ENCODE results near the gene DNAH10.

Gene DNAH10

DNA sequence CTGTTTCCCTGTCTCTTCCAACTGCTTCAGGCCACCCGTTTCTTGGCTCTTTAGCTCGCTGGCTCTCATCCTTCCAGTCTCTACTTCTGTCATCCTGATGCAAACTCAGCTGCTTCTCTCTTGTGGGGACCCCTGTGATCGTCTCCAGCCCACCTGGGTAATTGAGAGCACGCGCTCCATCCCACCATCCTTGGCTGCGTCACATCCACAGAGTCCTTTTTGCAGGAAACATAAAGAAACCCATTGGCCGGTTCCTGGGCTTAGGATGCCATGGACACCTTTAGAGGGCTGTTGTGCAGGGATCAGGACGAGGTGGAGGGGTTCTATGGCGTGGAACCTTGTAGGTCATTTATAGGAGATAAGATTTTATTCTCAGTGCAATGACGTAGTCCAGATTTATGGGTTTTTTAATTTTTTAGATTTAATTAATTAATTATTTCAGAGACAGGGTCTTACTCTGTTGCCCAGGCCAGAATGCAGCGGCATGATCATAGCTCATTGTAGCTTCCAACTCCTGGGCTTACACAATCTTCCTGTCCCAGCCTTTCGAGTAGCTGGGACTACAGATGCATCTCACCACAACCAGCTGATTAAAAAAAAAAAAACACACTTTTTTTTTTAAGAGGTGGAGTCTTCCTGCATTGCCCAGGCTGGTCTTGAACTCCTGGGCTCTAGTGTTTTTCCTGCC is 127.9 kb downstream of the DNAH10 start:
- DNase-seq = no peak

DNA sequence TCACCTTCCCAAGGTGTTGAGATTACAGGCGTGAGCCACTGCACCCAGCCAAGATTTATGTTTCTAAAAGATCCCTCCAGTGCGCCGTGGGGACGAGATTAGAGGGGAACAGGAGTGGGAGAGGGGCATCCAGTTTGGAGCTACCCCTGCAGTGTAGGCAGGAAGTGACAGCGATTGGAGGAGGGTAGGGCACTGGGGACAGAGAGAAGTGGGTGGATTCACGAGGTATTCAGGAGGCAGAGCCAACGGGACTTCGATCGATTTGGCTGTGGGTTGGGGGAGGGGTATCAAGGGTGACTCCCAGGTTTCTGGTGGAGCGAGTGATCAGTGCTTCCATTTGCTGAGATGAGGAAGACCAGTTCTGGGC is 128.4 kb downstream of the DNAH10 start:
- DNase-seq = no peak

DNA sequence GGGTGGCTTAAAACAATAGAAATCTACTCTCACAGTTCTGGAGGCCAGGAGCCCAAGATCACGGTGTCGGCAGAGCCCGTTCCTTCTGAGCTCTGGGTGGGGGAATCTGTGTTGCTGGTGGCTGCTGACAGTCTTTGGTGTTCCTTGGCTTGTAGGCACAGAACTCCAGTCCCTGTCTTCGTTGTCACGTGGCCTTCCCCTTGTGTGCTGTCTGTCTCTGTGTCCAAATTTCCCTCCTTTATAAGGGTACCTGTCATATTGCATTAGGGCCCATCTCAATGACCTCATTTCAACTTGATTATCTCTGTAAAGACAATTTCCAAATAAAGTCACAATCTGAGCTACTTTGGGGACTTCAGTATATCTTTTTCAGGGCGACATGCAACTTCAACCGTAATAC is 128.9 kb downstream of the DNAH10 start:
- DNase-seq = no peak

DNA sequence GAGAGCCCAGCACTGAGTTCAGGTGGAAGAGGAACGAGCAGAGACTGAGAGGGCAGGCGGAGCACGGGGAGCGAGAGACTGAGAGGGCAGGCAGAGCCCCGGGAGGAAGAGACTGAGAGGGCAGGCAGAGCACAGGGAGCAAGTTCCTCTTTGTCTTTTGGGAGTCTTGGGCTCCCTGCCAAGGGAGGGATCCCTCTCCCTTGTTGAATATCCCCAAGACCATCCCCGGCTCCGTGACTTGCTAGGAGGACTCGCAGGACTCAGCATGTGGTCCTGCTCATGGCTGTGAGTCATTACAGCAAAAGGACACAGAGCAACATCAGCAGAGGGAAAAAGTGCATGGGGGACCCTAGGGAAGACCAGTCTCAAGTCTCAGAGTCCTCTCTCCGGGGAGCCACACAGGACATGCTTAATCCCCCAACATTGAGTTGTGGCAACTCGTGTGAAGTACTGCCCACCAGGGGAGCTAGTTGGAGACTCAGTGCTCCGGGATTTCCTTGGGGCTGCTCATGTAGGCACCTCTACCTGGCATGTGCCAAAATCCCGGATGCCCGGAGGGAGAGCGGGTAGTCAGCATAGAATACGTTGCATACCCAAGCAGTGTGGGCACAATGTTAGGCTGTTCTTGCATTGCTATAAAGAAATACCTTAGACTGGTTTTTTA is 129.5 kb downstream of the DNAH10 start:
- DNase-seq = no peak

DNA sequence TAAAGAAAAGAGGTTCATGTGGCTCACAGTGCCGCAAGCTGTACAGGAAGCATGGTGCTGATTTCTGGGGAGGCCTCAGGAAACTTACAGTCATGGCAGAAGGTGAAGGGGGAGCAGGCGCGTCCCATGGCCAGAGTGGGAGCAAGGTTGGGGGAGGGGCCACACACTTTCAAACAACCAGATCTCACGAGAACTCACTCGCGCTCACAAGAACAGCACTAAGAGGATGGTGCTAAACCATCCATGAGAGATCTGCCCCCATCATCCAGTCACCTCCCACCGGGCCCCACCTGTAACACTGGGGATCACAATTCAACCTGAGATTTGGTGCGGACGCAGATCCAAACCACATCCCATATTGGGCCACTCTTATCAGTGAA is 130.1 kb downstream of the DNAH10 start:
- no peak for DNase-seq

DNA sequence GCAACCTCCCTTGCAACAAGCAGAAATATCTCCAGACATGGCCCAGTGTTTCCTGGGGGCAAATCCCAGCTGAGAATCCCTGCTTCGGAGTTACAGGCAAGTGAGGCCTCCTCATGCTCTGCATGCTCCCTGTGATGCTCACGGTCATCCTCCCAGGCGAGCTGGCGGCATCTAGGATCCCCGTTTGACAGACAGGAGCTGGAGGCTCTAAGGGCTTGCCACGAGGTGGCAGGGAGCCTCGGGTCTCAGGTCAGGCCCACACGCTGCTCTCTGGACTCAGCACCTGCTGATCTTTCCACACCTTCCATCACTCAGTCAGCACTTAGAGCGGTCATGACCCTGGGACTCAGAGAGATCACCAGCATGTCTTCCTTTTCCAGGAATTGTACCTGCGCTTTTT is 130.8 kb downstream of the DNAH10 start:
- no peak for DNase-seq

DNA sequence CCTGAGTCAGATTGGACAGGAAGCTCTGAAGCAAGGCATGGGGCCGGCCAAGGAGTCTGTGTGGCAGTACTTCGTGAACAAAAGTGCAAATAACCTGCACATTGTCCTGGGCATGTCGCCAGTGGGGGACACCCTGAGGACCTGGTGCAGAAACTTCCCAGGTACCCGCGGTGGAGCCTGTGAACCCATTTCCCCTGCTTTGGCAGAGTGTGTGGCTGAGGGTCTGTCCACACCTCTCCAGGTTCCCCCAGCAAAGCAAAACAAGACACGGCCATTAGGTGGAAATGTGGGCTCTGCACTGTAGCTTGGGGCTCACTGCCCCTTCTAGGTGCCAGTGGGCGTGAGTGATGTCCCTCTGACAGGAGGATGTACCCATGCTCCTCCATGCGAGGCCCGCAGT is 131.2 kb downstream of the DNAH10 start:
- DNase-seq = no peak

DNA sequence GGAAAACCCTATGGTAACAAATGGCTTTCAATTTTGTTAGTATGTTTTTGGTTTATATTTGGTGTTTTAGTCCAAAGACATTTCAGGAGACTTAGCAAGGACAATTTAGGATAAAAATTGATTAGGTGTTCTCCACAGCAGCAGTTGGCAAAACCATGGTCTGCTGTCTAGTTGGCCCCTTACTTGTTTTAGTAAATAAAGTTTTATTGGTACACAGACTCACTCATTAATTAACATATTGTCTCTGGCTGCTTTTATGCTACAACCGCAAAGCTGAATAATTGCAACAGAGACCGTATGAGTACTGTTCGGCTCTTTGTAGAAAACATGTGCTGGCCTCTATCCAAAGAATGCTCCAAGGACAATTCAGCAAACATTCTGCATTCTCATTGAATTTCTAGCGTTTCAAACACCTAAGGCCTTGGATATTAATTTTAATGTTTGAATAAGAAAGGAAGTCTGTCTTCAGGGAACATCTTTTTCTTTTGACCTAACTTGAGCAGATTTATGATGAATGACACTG is 132.8 kb downstream of the DNAH10 start:
- DNase-seq = no peak

DNA sequence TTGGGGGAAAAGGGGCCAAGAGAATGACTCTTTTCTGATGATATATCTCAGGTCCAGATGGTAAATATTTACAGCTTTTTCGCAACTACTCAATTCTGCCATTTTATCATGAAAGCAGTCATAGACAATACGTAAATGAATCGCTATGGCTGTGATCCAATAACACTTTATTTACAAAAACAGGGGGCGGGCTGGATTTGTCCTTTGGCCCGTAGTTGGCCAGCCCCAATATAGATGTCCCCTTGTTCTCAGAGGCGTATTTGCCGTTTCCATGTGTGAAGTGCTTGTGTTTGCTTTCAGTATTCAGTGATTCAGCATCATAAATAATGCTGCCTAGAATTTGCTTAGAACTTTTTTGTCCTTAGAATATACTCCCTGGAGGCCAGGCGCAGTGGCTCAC is 133.3 kb downstream of the DNAH10 start:
- DNase-seq = no peak

DNA sequence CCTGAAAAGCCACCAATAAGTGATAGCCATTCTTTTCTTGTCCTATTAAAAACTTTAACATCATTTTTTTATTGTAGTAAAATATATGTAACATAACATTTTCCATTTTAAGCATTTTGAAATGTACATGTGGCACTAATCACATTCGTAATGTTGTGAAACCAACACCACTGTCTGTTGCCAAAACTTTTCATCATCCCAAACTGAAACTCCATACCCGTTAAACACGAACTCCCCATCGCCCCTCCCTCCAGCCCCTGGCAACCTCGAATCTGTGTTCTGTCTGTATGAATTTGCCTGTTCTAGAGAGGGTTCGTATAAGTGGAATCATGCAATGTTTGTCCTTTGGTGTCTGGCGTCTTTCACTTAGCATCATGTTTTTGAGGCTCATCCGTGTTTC is 134.7 kb downstream of the DNAH10 start:
- DNase-seq = no peak

DNA sequence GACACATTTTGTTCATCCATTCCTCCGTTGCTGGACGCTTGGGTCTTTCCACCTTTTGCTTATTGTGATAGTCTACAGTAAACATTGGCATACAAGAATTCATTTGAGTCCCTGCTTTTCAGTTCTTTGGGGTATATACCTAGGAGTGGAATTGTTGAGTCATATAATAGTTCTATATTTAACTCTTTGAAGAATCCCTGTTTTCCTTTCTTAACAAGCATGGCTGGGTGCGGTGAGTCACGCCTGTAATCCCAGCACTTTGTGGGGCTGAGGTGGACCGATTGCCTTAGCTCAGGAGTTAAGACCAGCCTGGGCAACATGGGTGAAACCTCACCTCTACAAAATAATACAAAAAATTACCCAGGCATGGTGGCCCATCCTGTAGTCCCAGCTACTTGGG is 135.1 kb downstream of the DNAH10 start:
- no peak for DNase-seq

DNA sequence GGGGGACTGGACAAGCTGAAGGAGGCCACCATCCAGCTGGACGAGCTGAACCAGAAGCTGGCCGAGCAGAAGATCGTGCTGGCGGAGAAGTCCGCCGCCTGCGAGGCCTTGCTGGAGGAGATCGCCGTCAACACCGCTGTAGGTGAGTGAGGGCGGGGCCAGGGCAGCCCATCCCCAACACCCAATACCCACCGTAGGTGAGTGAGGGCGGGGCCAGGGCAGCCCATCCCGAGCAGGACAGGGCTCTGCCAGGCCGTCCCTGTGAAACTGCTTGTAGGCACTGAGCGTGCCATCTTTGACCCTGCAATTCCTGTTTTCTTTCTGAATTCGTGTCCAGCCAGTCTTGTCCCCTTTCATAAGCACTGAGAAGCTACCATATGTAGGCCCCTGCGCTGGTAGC is 136.6 kb downstream of the DNAH10 start:
- no peak for DNase-seq

DNA sequence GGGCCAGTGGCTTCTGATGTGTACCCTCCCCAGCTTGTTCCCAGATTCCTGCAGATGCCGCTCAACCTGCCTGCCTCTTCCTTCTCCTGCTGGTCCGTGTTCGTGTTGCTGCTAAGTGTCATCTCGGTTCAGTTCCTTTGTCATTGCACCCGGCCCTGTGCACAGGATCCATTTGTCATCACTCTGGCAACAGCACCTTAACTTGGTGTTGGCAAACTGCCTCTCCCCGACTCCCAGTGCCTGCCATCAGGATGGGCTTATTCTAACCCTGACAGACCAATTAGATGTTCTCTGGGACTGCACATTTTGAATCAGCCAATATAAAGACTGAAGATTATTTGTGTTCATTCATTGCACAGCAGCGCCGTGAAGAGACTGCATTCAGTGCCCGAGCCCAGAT is 137.3 kb downstream of the DNAH10 start:
- no peak for DNase-seq

DNA sequence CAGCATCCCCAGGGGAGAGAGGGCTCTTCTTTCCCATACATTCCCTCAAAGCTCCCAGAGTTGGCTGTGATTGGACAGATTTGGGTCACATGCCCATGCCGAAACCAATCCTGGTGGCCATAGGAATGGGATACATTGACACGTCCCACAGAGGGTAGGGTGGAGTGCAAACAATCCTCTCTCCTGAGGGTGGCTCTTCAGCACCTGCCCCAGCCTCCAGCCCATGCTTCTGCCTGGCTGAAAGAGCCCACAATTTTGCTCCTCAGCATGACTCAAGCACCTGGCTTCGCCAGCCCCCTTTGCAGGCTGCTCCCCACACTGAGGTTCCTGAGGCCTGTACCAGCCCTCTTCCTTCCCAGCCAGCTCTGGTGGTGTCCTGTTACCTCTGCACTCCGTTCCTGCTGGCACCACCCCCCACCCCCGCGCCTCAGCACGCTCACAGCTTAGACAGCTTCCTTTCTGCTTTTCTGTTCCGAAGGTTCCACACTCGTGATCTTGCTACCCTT is 138.8 kb downstream of the DNAH10 start:
- no peak for DNase-seq

DNA sequence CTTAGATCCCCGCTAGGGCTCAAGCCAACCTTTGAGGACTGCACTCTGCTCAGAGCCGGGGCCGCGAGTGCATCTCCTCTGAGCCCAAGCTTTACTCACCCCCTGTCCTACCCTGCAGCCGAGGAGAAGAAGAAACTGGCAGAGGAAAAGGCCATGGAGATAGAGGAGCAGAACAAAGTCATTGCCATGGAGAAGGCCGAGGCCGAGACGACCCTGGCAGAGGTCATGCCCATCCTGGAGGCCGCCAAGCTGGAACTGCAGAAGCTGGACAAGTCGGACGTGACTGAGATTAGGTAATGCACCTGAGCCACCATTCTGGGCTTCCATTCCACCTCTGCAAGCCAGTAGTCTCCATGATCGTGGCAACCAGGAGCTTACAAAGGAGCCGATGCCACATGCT is 140.7 kb downstream of the DNAH10 start:
- no peak for DNase-seq

DNA sequence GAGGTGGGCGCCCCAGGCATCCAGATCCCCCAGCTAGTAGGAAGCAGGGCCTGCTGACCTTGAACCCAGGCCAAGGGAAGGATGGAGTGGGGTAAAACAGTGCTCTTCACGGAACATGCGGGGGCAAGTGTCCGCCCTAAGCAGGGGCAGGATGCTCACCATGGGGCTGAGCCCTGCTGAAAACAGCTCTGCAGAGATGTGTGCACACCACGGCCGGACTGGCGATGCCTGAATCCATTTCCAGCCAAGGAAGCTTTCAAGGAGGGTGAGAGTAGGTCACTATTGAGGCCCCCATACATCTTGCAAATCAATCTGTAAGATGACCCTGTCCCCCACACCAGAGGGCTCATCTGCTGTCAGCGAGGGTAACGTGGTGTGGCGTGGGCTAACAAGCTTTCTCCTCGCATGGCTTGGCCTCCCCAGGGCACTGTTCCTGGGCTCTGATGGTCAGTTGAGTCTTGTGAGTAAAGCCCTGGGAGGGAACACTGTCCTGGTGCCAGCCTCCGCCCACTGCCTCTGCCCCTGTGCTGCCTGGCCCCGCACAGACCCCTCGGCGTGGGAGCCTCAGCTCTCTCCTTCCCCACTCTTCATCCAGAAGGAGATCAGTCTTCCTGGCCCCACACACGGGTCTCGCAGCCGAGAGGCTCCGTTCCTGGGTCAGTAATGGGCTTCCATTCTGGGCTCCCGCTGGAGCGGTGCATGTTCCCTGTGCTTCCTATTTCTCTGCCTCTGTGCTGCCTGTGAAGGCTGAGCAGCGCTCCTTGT is 141.4 kb downstream of the DNAH10 start:
- DNase-seq = no peak

DNA sequence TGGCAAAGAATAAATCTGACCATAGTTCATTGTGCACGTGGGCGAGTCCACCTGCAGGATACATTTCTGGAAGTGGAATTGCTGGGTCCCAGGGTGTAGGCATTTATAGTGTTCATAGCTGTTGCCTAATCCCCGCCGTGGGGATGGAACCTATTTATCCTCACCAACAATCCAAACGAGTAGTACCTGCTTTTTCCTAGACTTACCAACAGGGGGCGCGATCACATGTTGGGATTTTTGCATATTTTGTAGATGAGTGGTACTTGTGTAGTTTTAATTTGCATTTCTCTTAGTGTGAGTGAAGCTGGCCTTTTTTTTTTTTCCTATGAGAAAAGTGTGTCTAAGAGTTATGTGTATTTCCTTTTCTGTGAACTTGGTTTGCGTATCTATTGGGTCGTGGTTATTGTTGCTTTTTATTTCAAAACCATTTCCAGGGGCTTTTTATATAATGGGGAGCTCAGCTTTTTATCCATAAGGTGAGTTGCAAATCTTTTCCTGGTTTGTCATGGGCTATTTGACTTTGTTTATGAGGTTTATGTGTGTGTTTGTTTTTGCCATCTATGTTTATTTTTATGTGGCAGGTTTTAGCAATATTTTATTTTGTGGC is 143.3 kb downstream of the DNAH10 start:
- DNase-seq = peak; percentile 82

DNA sequence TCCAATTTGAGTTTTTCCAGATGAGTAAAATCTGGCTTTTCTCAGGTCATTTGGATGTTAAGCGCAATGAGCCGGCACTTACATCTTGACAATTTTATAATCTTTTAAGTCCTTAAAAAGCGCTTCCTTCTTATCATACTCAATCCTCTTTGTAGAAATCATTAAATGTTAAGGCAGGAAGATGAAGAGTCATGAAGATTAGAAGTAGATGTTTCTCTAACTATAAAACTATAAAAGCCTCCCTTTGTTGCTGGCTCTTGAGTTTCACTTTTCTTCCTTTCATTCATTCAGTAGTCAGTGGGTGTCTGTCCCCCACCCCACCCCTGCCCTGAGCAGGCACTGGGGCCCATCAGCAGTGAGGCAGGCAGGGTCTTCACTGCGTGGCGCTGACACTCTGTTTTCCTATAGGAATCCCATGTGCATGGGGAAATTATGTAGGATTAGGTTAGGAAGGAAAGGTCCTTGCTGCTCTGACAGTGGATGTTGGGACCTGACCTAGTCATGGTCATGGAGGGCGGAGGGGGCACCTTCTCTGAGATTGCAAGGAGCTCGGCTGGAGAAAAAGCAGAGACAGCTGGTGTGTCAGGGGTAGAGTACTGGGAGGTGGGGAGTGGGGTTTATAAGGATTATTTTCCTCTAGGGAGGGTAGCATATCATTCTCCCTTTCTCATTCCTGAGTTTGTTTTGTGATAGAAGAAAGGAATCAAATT is 144.8 kb downstream of the DNAH10 start:
- DNase-seq = no peak

DNA sequence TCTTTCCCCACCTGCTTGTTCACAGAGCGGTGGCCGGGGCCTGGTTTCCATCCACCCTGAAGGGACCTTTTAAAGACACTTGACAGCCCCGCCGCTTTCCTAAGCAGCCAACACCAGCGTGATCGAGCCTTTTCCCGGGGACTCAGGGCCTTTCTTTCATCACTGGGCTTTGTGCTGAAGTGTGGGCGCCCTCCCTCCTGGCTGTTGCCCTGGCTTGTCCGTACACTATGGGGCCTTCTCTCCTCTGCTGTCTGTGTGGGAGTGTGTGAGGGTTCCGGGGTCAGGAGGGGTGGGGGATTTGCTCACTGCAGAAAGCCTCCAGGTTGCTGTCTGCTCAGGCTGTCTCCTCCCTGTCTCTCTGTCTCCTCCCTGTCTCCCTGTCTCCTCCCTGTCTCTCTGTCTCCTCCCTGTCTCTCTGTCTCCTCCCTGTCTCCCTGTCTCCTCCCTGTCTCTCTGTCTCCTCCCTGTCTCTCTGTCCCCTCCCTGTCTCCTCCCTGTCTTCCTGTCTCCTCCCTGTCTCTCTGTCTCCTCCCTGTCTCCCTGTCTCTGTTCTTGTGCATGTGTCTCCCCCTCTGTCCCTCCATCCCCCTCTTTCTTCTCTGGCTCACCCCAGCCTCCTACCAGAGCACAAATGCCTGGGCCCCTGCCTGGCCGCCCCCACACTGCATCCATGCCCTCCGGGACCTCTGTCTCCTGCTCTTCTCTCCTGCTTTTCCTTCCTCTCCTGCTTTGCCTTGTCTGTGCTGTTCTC is 145.8 kb downstream of the DNAH10 start:
- no peak for DNase-seq

DNA sequence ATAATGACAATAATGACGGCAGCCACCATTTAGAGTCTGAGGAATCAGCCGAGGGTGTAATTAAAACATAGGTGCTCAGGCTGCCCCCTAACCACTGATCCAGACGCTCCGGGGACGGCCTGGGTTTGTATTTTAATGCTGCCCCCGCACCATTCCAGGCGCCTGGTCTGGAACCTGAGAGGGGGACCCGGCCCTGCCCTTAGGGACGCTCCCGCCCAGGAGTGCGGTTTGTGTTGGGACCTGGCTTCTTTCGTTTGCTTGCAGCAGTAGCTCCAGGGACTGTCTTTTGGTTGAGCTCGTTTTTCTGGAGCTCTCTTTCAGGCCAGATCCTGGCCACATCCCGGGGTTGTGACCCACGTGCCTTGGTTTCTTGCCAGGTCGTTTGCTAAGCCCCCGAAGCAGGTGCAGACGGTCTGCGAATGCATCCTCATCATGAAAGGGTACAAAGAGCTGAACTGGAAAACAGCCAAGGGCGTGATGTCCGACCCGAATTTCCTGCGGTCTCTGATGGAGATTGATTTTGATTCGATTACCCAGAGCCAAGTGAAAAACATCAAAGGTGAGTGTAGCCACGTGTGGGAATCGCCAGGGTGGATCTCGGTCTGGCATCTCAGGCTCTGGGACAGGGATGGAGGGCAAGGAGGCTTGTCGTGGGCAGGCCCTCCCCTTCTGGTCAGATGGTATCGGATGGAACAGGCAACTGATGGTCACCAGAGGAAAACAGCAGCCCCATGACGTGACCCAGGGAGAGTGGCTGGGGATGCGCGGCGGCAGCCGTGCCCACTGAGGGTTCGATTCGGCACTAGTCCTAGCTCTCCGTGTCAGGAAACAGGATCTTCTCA is 147.0 kb downstream of the DNAH10 start:
- no peak for DNase-seq

DNA sequence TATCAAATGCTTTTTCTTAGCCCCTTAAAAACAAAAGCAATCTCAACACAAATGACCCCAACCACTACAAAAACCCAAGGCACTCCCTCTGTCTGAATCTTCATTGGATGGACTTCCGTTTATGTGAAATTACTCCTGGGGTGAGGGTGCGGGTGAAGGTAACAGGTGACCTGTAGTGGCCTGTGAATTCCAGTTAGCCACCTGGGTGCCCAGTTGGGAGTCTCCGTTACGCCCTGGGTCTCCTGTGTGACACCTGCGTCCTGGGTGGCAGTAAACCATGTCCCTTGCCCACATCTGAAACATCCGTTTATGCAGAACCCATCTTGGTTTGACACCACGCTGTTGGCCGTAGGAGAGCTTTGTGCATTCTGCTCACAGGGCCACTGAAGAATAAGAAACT is 148.0 kb downstream of the DNAH10 start:
- no peak for DNase-seq
